ENCODE results near the gene FAM72C.
"Not testable (repeated sequence)": the region's sequence is repeated elsewhere in the genome, so short reads cannot be mapped to it uniquely, and the experiment has no call there.

DNA sequence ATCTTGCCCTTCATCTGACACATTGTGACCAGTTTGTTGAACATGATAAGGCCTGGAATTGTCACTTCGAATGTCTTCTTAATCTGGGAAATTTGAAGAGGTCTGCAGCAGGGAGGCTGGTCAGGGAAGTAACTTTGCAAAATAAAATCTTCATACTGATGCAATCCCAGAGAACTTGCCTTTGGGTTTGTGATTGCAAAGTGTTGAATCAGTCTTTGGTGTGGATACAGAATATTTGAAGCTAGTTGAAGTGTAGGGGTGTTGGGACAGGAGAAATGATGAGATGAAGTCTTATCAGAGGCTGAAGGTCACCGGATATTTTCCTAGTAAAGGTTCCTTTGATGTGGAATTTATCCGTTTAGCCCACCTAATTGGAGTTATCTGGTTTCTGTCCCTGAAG lies 42.7 kb upstream of the FAM72C start:
- not testable (repeated sequence) for TF ChIP-seq BHLHE40 (IDR thresholded peaks at IDR 0.05; ENCODE audit: borderline replicate concordance); SP1 (IDR thresholded peaks at IDR 0.05); FOXK2 (IDR thresholded peaks at IDR 0.05); FOXM1 (IDR thresholded peaks at IDR 0.05; ENCODE audit: borderline replicate concordance); L3MBTL2 (conservative IDR thresholded peaks at IDR 0.05); CTBP1 (IDR thresholded peaks at IDR 0.05; ENCODE audit: borderline replicate concordance); HDGF (IDR thresholded peaks at IDR 0.05; ENCODE audit: borderline replicate concordance); NFRKB (IDR thresholded peaks at IDR 0.05); TARDBP (IDR thresholded peaks at IDR 0.05); SUZ12 (IDR thresholded peaks at IDR 0.05); FOXA1 (IDR thresholded peaks at IDR 0.05)
- TF ChIP-seq, protein P1, sequence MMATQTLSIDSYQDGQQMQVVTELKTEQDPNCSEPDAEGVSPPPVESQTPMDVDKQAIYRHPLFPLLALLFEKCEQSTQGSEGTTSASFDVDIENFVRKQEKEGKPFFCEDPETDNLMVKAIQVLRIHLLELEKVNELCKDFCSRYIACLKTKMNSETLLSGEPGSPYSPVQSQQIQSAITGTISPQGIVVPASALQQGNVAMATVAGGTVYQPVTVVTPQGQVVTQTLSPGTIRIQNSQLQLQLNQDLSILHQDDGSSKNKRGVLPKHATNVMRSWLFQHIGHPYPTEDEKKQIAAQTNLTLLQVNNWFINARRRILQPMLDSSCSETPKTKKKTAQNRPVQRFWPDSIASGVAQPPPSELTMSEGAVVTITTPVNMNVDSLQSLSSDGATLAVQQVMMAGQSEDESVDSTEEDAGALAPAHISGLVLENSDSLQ (IDR thresholded peaks at IDR 0.05) = not testable (repeated sequence)
